Ovary (tissue), 9 donors: Measurements from ENCODE around the gene EIF4G3. TPM values are rescaled to one million over a fixed set of nuclear protein-coding genes. Genes with fewer than 3 reads are reported as not detected.

Source experiments
- DNase-seq, 5 donors: peaks; one replicate each; pipeline ENCODE4 v3.0.0-alpha.2; 2019 to 2020
- H3K27ac ChIP-seq, 2 donors: fragments of 200-600 bp; one replicate each; pipeline versions ENCODE4 v1.5.1 to v1.8.0; 2019 to 2022
- H3K27me3 ChIP-seq: fragments of 200-600 bp; one replicate; pipeline ENCODE4 v1.8.0; 2022
- H3K36me3 ChIP-seq: fragments of 200-600 bp; sonication (generic); one replicate; pipeline ENCODE4 v1.5.1; 2019
- H3K4me1 ChIP-seq: one replicate; pipeline ENCODE4 v1.8.1; 2013; ENCODE audit warnings: mild to moderate bottlenecking, moderate library complexity; ENCODE audit not compliant: insufficient read depth
- H3K4me3 ChIP-seq: fragments of 200-600 bp; sonication (generic); one replicate; pipeline ENCODE4 v1.5.1; 2017
- H3K9me3 ChIP-seq, 2 donors: fragments of 200-600 bp in 1 of 2; sonication (generic) in 1 of 2; one replicate each; pipeline versions ENCODE4 v1.5.1 to v1.8.1; 2013 to 2019; ENCODE audit warnings: mild to moderate bottlenecking in 1 of 2, moderate library complexity in 1 of 2
- EP300 ChIP-seq: sonication (generic); formaldehyde crosslinking; IDR thresholded peaks from one replicate; pipeline ENCODE4 v1.6.1; 2017; ENCODE audit warnings: antibody characterized with exemption
- POLR2A ChIP-seq: fragments of 450-650 bp; IDR thresholded peaks from one replicate; pipeline ENCODE4 v1.6.1; 2017; ENCODE audit warnings: antibody characterized with exemption, mild to moderate bottlenecking, moderate library complexity
- WGBS, 3 donors: extraction: QIAGEN DNeasy Blood & Tissue Kit in 1 of 3; methylation state at CpG; one replicate each; pipeline versions ENCODE4 v1.1.5 to v1.1.7; 2013 to 2017; 5-methylcytosine and 5-hydroxymethylcytosine counted together
- intact Hi-C, 4 donors: fragments of 100-400 bp; cut with DNase I; formaldehyde crosslinking; loops; one replicate each; pipeline versions ENCODE4 v1.11.0 to v1.15.1; 2022 to 2023
- polyA plus RNA-seq, 2 donors: library from polyadenylated mRNA; stranded (reverse); fragments of 200-250 nt in 1 of 2; fragments of 350-450 nt in 1 of 2; fragmentation: Illumina TruSeq in 1 of 2; extraction: RNeasy Lipid Tissue Mini Kit (QIAGEN cat#74804) in 1 of 2; gene quantifications; one replicate each; pipeline ENCODE4 v1.2.3, GENCODE V29; 2013 to 2014
- total RNA-seq, 7 donors: library from RNA; depleted of rRNA in 2 of 7; stranded (reverse); fragments of >200 nt in 2 of 7; fragmentation: NEBNext Ultra II Directional in 3 of 7; extraction: Animal tissue kit (Norgen Biotek cat#: 25700) in 3 of 7; gene quantifications; one replicate each; pipeline versions ENCODE4 v1.1.0 to v1.2.4, GENCODE V29; 2016 to 2023
- TF ChIP-seq, protein P1 (sequence below), 3 donors: fragments of 450-650 bp in 2 of 3; fragments of 200-600 bp in 1 of 3; IDR thresholded peaks; one replicate each; pipeline versions ENCODE4 v1.5.1 to v1.8.0; 2016 to 2022; ENCODE audit warnings: antibody characterized with exemption in 3 of 3, mild to moderate bottlenecking in 1 of 3
- donor health status: DM: no; HTN: no; CAD: no; lungs with moderate emphysema.
- donor health status: DM: no; HTN: no; CAD: no.
- donor health status: Bipolar disorder and iron deficiency.
- donor health status: DM: yes; HTN: yes; CAD: no.
- donor health status: DM: no; HTN: no; CAD: no.
- donor health status: DM: yes; HTN: yes; CAD: no.

Gene EIF4G3
- total and polyA plus RNA-seq, 9 donors = 13.9 to 62.4 (median 39.4) TPM

DNA sequence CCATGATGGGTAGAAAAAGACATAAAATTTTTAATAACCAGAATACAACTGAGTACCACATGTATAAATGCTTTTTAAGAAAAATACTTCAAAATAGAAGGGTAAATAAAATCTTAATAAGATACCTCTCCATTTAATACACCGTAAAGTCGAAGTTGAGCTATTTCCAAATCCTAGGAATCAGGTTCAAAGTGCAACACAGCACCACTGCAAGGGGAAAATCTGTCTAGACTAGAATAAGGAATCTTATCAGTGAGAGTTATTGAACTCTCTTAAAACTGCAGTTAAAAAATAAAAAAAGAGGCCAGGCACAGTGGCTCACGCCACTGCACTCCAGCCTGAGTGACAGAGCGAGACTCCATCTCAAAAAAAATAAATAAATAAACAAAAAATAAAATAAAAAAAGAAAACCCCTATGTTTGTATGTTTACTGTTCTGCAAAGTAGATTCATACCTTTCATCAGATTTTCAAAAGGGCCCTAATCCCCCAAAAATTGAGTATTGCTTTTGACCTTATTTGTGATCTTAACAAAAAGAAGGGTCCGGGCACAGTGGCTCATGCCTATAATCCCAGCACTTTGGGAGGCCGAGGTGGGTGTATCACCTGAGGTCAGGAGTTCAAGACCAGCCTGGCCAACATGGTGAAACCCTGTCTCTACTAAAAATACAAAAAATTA, 109.0 kb downstream of the EIF4G3 start:
- no peak for DNase-seq
- no peak overlapping the region for H3K4me3 ChIP-seq
- WGBS, 3 donors = 95 to 96% (median 95%) methylated on average over 6 of the region's 6 CpGs
- H3K4me1 ChIP-seq = no peaks in the 10 kb centered on the region
- intact Hi-C loops = no loop called here
- TF ChIP-seq POLR2A (no peak), EP300 (no peak)
- TF ChIP-seq, protein P1, sequence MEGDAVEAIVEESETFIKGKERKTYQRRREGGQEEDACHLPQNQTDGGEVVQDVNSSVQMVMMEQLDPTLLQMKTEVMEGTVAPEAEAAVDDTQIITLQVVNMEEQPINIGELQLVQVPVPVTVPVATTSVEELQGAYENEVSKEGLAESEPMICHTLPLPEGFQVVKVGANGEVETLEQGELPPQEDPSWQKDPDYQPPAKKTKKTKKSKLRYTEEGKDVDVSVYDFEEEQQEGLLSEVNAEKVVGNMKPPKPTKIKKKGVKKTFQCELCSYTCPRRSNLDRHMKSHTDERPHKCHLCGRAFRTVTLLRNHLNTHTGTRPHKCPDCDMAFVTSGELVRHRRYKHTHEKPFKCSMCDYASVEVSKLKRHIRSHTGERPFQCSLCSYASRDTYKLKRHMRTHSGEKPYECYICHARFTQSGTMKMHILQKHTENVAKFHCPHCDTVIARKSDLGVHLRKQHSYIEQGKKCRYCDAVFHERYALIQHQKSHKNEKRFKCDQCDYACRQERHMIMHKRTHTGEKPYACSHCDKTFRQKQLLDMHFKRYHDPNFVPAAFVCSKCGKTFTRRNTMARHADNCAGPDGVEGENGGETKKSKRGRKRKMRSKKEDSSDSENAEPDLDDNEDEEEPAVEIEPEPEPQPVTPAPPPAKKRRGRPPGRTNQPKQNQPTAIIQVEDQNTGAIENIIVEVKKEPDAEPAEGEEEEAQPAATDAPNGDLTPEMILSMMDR (IDR thresholded peaks at IDR 0.05) = no peak
- no peaks in the 10 kb centered on the region for H3K36me3 ChIP-seq
- H3K27ac ChIP-seq = no peak overlapping the region
- H3K9me3 ChIP-seq = no peaks in the 10 kb centered on the region
- no peaks in the 10 kb centered on the region for H3K27me3 ChIP-seq

GRCh38 chr1:21066356-21067012, 110.2 kb downstream of the EIF4G3 start:
- WGBS, 3 donors = 7 to 18% (median 13%) methylated on average over 3 of the region's 3 CpGs
- Histone ChIP-seq H3K9me3 (no peaks in the 10 kb centered on the region), H3K27me3 (no peaks in the 10 kb centered on the region), H3K4me3 (no peak overlapping the region), H3K4me1 (no peaks in the 10 kb centered on the region), H3K36me3 (no peaks in the 10 kb centered on the region), H3K27ac (no peak overlapping the region)
- intact Hi-C loops = no loop called here
- DNase-seq = no peak
- TF ChIP-seq POLR2A (no peak), EP300 (no peak)
- TF ChIP-seq, protein P1 (IDR thresholded peaks at IDR 0.05) = no peak

- no peaks in the 10 kb centered on the region for H3K4me1 ChIP-seq
- intact Hi-C loops = no loop called here
- no peaks in the 10 kb centered on the region for H3K36me3 ChIP-seq
- H3K4me3 ChIP-seq = no peak overlapping the region
- no peaks in the 10 kb centered on the region for H3K9me3 ChIP-seq
- TF ChIP-seq EP300 (no peak), POLR2A (no peak)
- TF ChIP-seq, protein P1 (IDR thresholded peaks at IDR 0.05) = no peak
- no peak for DNase-seq
- H3K27me3 ChIP-seq = no peaks in the 10 kb centered on the region
- no peak overlapping the region for H3K27ac ChIP-seq
- WGBS, 3 donors = 65 to 75% (median 69%) methylated on average over 2 of the region's 2 CpGs
Observed at GRCh38 chr1:21065851-21066250, 110.8 kb downstream of the EIF4G3 start.

DNA sequence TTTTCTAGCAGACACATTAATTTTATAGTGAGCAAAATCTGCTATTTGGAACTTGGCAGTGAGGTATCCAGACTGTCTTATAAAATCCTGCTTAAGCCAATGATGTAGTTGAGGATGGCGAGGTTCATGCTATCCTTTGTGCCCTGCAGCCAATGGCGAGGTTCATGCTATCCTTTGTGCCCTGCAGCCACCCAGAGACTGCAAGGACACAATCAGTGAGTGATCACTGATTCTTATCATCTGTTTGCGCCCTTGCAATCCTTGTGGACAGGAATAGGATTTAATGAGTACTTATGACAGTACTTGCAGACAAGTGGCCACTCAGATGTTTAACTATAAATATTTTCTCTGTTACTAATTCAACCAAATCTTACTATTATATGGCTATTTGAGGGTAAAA, 112.6 kb downstream of the EIF4G3 start:
- no peak overlapping the region for H3K27ac ChIP-seq
- no peak overlapping the region for H3K4me3 ChIP-seq
- TF ChIP-seq, protein P1 (IDR thresholded peaks at IDR 0.05) = no peak
- TF ChIP-seq EP300 (no peak), POLR2A (no peak)
- 94 to 99% (median 96%) methylated on average over 3 of the region's 3 CpGs for WGBS, 3 donors
- intact Hi-C loops = no loop called here
- H3K27me3 ChIP-seq = no peaks in the 10 kb centered on the region
- H3K9me3 ChIP-seq = no peaks in the 10 kb centered on the region
- H3K36me3 ChIP-seq = no peaks in the 10 kb centered on the region
- no peak for DNase-seq
- no peaks in the 10 kb centered on the region for H3K4me1 ChIP-seq
